ENCODE measurements around the gene ANKMY2. TPM values are rescaled to one million over a fixed set of nuclear protein-coding genes. Genes with fewer than 3 reads are reported as not detected.

The ANKMY2 gene
- polyA plus RNA-seq, 3 donors, result 4.8 to 7.5 (median 7.0) TPM

DNA sequence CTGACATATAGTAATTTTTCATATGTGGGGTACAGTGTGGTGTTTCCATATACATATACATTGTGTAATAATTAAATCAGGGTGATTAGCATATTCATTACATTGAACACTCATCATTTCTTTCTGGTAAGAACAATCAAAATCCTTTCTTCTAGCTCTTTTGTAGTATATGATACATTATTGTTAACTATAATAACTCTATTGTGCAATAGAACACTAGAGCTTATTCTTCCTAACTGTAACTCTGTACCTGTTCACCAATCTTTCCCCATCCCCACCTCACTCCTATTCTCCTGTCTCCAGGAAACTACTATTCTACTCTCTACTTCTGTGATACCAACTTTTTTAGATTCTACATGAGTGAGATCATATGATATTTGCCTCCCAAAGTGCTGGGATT lies 9.8 kb upstream of the ANKMY2 start:
- no peaks in the 10 kb centered on the region for H3K27me3 Mint-ChIP-seq (ENCODE audit: low read depth in 3 of 3)
- peaks cover 80% of the 10 kb centered on the region for H3K79me2 ChIP-seq (ENCODE audit: insufficient read depth, low read length)
- no peaks in the 10 kb centered on the region for H3K9me3 ChIP-seq (replicated peaks in 1 of 2; ENCODE audit: control insufficient read depth in 1 of 2, insufficient read depth in 1 of 2, low read length in 2 of 2)
- H3K9ac ChIP-seq (ENCODE audit: insufficient read depth, low read length, poor library complexity, severe bottlenecking), result no peak overlapping the region
- intact Hi-C loops (cut with micrococcal nuclease), result no loop called here
- H3K36me3 ChIP-seq (replicated peaks in 1 of 2; ENCODE audit: control insufficient read depth in 1 of 2, insufficient read depth in 2 of 2, low read length in 2 of 2), result no peaks in the 10 kb centered on the region
- peaks cover 27% of the 10 kb centered on the region for H3K4me1 Mint-ChIP-seq
- H3K36me3 Mint-ChIP-seq, result no peaks in the 10 kb centered on the region
- no peaks in the 10 kb centered on the region for H3K27me3 ChIP-seq (ENCODE audit: control insufficient read depth in 2 of 2, insufficient read depth in 2 of 2, low read length in 2 of 2)
- H3K4me3 Mint-ChIP-seq, result no peak overlapping the region
- TF ChIP-seq, protein P1, sequence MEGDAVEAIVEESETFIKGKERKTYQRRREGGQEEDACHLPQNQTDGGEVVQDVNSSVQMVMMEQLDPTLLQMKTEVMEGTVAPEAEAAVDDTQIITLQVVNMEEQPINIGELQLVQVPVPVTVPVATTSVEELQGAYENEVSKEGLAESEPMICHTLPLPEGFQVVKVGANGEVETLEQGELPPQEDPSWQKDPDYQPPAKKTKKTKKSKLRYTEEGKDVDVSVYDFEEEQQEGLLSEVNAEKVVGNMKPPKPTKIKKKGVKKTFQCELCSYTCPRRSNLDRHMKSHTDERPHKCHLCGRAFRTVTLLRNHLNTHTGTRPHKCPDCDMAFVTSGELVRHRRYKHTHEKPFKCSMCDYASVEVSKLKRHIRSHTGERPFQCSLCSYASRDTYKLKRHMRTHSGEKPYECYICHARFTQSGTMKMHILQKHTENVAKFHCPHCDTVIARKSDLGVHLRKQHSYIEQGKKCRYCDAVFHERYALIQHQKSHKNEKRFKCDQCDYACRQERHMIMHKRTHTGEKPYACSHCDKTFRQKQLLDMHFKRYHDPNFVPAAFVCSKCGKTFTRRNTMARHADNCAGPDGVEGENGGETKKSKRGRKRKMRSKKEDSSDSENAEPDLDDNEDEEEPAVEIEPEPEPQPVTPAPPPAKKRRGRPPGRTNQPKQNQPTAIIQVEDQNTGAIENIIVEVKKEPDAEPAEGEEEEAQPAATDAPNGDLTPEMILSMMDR (IDR thresholded peaks at IDR 0.05), result no peak
- no peaks in the 10 kb centered on the region for H3K9me3 Mint-ChIP-seq
- no peak for DNase-seq
- peaks cover 8 to 16% of the 10 kb centered on the region in 2 donors for H3K4me1 ChIP-seq (ENCODE audit: control insufficient read depth in 1 of 2, insufficient read depth in 2 of 2, low read length in 2 of 2)
- no peak overlapping the region for H3K4me3 ChIP-seq (replicated peaks in 1 of 3; ENCODE audit: low read depth in 2 of 3, low read length in 3 of 3)
- H3K4me2 ChIP-seq (replicated peaks; ENCODE audit: extremely low read depth, low read length, poor library complexity, severe bottlenecking), result no peak overlapping the region
- no peak overlapping the region for H3K27ac Mint-ChIP-seq
- H3K27ac ChIP-seq (ENCODE audit: low read depth in 1 of 2, low read length in 2 of 2), result no peak overlapping the region
- no peak overlapping the region for H2AFZ ChIP-seq (ENCODE audit: insufficient read depth, low read depth, low read length, poor library complexity, severe bottlenecking)
- H4K20me1 ChIP-seq (ENCODE audit: insufficient read depth, low read length), result peaks cover 39% of the 10 kb centered on the region

DNA sequence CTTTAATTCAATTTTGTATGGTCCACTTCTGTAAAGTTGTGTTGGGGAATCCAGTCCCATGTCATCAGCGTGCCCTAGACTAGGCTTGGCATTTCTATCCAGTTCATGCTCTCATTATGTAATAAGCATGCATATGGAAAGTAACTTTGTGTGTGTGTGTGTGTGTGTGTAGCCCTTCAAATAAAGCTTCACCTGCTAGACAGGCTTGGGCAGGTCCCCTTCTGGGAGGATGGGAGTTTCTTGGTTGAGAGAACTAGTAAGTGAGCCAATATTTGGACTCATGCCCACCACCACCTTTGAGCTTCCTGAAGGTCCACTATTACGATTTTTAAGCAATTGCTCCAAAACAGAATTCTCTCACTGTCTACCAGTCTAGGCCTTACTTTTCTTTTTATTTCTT lies 7.3 kb upstream of the ANKMY2 start:
- no CpG with 5 or more reads among the region's 2 CpGs for WGBS (ENCODE audit: insufficient coverage)
- H3K27me3 Mint-ChIP-seq (ENCODE audit: low read depth in 3 of 3), result no peaks in the 10 kb centered on the region
- no peaks in the 10 kb centered on the region for H3K9me3 ChIP-seq (replicated peaks in 1 of 2; ENCODE audit: control insufficient read depth in 1 of 2, insufficient read depth in 1 of 2, low read length in 2 of 2)
- no peak overlapping the region for H2AFZ ChIP-seq (ENCODE audit: insufficient read depth, low read depth, low read length, poor library complexity, severe bottlenecking)
- peaks cover 40% of the 10 kb centered on the region for H3K4me1 Mint-ChIP-seq
- no peak overlapping the region for H3K27ac ChIP-seq (ENCODE audit: low read depth in 1 of 2, low read length in 2 of 2)
- DNase-seq, result no peak
- H3K27ac Mint-ChIP-seq, result peak overlapping the region in 2 of 7 donors; percentile 62 to 72
- H3K9me3 Mint-ChIP-seq, result no peaks in the 10 kb centered on the region
- no peak overlapping the region for H3K4me3 ChIP-seq (replicated peaks in 1 of 3; ENCODE audit: low read depth in 2 of 3, low read length in 3 of 3)
- no peaks in the 10 kb centered on the region for H3K27me3 ChIP-seq (ENCODE audit: control insufficient read depth in 2 of 2, insufficient read depth in 2 of 2, low read length in 2 of 2)
- H3K9ac ChIP-seq (ENCODE audit: insufficient read depth, low read length, poor library complexity, severe bottlenecking), result no peak overlapping the region
- H3K79me2 ChIP-seq (ENCODE audit: insufficient read depth, low read length), result peaks cover 96% of the 10 kb centered on the region
- intact Hi-C loops (cut with micrococcal nuclease), result no loop called here
- peaks cover 16 to 22% of the 10 kb centered on the region in 2 donors for H3K4me1 ChIP-seq (ENCODE audit: control insufficient read depth in 1 of 2, insufficient read depth in 2 of 2, low read length in 2 of 2)
- H3K36me3 Mint-ChIP-seq, result peaks cover 0 to 3% of the 10 kb centered on the region in 2 donors
- H3K36me3 ChIP-seq (replicated peaks in 1 of 2; ENCODE audit: control insufficient read depth in 1 of 2, insufficient read depth in 2 of 2, low read length in 2 of 2), result no peaks in the 10 kb centered on the region
- no peak overlapping the region for H3K4me3 Mint-ChIP-seq
- H3K4me2 ChIP-seq (replicated peaks; ENCODE audit: extremely low read depth, low read length, poor library complexity, severe bottlenecking), result no peak overlapping the region
- TF ChIP-seq, protein P1 (IDR thresholded peaks at IDR 0.05), result no peak
- H4K20me1 ChIP-seq (ENCODE audit: insufficient read depth, low read length), result peaks cover 53% of the 10 kb centered on the region
